ENCODE results near the gene ZBTB25. TPM values are rescaled to one million over a fixed set of nuclear protein-coding genes. Genes with fewer than 3 reads are reported as not detected.

ZBTB25 gene
- total RNA-seq, 4 donors from 2014 or later: 7.3 to 13.3 (median 10.4) TPM

DNA sequence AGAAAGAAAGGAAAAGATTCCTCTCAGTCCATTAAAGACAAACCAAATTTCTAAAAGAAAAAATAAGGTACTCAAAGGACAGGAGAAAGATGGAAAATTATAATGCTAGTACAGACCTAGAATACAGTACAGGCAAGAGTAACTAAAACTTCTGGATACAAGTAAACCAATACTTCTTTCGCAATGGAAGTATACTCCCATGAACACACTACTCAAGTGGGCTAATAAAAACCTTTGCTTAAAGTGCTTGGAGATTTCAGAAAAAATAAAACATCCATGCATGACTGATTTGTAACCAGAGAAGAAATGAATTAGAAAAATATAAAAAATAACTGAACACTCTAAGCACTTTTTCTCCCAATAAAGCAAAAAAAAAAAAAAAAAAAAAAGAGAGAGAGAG lies 3.5 kb downstream of the ZBTB25 start:
- WGBS: 88% methylated on average over 1 of the region's 1 CpG
- Histone ChIP-seq H3K36me3 (peaks cover 0 to 9% (median 5%) of the 10 kb centered on the region in 4 donors), H3K4me1 (peaks cover 27 to 40% (median 35%) of the 10 kb centered on the region in 4 donors), H3K27me3 (no peaks in the 10 kb centered on the region), H3K9me3 (no peaks in the 10 kb centered on the region), H3K27ac (replicated peaks in 1 of 4) (peak overlapping the region in 3 of 4 donors; percentile 91 to 100 (median 99)), H3K4me3 (no peak overlapping the region)
- DNase-seq (ENCODE audit: extremely low spot score): no peak
- no peak for TF ChIP-seq POLR2A (IDR thresholded peaks at IDR 0.05; ENCODE audit: low read depth)
- TF ChIP-seq, protein P1, sequence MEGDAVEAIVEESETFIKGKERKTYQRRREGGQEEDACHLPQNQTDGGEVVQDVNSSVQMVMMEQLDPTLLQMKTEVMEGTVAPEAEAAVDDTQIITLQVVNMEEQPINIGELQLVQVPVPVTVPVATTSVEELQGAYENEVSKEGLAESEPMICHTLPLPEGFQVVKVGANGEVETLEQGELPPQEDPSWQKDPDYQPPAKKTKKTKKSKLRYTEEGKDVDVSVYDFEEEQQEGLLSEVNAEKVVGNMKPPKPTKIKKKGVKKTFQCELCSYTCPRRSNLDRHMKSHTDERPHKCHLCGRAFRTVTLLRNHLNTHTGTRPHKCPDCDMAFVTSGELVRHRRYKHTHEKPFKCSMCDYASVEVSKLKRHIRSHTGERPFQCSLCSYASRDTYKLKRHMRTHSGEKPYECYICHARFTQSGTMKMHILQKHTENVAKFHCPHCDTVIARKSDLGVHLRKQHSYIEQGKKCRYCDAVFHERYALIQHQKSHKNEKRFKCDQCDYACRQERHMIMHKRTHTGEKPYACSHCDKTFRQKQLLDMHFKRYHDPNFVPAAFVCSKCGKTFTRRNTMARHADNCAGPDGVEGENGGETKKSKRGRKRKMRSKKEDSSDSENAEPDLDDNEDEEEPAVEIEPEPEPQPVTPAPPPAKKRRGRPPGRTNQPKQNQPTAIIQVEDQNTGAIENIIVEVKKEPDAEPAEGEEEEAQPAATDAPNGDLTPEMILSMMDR (IDR thresholded peaks at IDR 0.05): no peak
- TF ChIP-seq POLR2AphosphoS5 (IDR thresholded peaks at IDR 0.05): no peak
- TF ChIP-seq EP300 (IDR thresholded peaks at IDR 0.05): no peak
- intact Hi-C loops (cut with DNase I): loop anchor here (10.0 kb wide), 1 partner anchor 165 kb away; no protein-coding TSS in a partner anchor

DNA sequence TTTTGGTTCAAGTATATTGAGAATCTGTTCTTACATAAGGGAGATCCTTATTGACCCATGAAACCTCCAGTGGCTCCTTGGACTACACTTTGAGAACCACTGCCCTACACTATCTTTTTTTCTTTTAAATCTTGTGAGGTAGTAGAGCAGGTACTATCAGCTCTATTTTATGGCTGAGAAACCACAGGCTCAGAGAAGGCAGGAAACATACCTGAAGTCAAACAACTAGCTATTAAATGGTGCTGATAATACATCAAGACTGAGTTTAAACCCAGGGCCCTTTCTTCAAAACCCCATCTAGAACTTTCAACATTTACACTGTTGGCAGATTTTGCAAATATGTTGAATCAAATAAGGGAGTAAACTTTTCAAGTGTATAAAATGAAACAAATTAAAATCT lies 6.9 kb downstream of the ZBTB25 start:
- Histone ChIP-seq H3K4me3 (no peak overlapping the region), H3K27ac (replicated peaks in 1 of 4) (no peak overlapping the region)

DNA sequence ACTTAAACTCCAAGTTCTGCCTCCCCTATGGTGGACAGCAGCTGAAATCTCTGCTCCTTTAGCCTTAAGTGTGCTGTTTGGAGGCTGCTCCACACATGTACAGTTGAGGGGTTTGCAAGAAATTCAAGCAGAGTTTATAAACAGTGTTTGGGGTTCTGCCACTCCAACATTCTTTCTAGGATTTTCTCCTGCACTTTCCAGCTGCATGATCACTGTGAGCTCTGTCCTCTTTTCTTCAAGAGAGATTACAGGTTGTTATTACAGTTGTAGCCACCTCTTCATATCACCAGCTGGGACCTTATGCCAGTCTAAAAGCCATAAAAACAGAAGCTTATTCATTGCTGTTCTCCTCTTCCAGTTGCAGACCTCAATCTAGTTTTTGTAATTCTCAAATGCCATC lies 8.4 kb downstream of the ZBTB25 start:
- no peak overlapping the region for H3K27ac ChIP-seq (replicated peaks in 1 of 4)
- intact Hi-C loops (cut with DNase I): no loop called here
- H3K9me3 ChIP-seq: no peaks in the 10 kb centered on the region
- TF ChIP-seq POLR2AphosphoS5 (IDR thresholded peaks at IDR 0.05) (no peak), POLR2A (IDR thresholded peaks at IDR 0.05; ENCODE audit: low read depth) (no peak), EP300 (IDR thresholded peaks at IDR 0.05) (no peak)
- TF ChIP-seq, protein P1 (IDR thresholded peaks at IDR 0.05): no peak
- peaks cover 0 to 33% (median 6%) of the 10 kb centered on the region in 4 donors for H3K36me3 ChIP-seq
- DNase-seq (ENCODE audit: extremely low spot score): no peak
- H3K27me3 ChIP-seq: no peaks in the 10 kb centered on the region
- H3K4me3 ChIP-seq: no peak overlapping the region
- peaks cover 5 to 14% (median 10%) of the 10 kb centered on the region in 4 donors for H3K4me1 ChIP-seq

More for the DNA sequence above, 6.9 kb downstream of the ZBTB25 start:
- H3K9me3 ChIP-seq: no peaks in the 10 kb centered on the region
- no peaks in the 10 kb centered on the region for H3K27me3 ChIP-seq
- TF ChIP-seq EP300 (IDR thresholded peaks at IDR 0.05) (no peak), POLR2AphosphoS5 (IDR thresholded peaks at IDR 0.05) (no peak), POLR2A (IDR thresholded peaks at IDR 0.05; ENCODE audit: low read depth) (no peak)
- TF ChIP-seq, protein P1 (IDR thresholded peaks at IDR 0.05): no peak
- H3K4me1 ChIP-seq: peaks cover 16 to 29% (median 24%) of the 10 kb centered on the region in 4 donors
- intact Hi-C loops (cut with DNase I): no loop called here
- DNase-seq (ENCODE audit: extremely low spot score): no peak
- H3K36me3 ChIP-seq: peaks cover 0 to 23% (median 6%) of the 10 kb centered on the region in 4 donors

DNA sequence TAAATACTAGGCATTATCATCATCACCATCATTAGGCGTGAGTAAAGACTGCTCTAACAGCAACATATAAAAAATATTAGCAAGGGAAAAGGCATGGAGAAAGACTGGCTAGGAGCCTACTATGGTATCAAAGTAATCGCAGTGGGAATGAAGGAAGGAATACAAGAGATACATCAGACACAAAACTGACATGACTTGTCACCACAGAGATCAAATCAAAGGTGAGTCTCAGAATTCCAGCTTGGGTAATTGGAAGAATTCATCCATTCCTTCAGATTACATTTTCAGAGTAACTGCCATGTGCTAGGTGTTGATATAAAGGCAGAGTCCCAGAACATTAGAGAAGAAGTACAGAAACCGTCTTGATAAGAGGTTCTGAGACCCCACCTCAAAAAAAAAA lies 10.2 kb downstream of the ZBTB25 start:
- TF ChIP-seq POLR2A (IDR thresholded peaks at IDR 0.05; ENCODE audit: low read depth) (no peak), POLR2AphosphoS5 (IDR thresholded peaks at IDR 0.05) (no peak), EP300 (IDR thresholded peaks at IDR 0.05) (no peak)
- TF ChIP-seq, protein P1 (IDR thresholded peaks at IDR 0.05): no peak
- no peak overlapping the region for H3K4me3 ChIP-seq
- 87% methylated on average over 3 of the region's 3 CpGs for WGBS
- H3K27ac ChIP-seq (replicated peaks in 1 of 4): no peak overlapping the region
- peaks cover 0 to 48% (median 19%) of the 10 kb centered on the region in 4 donors for H3K36me3 ChIP-seq
- peaks cover 0 to 7% (median 3%) of the 10 kb centered on the region in 4 donors for H3K4me1 ChIP-seq
- intact Hi-C loops (cut with DNase I): no loop called here
- DNase-seq (ENCODE audit: extremely low spot score): no peak
- H3K27me3 ChIP-seq: no peaks in the 10 kb centered on the region
- H3K9me3 ChIP-seq: no peaks in the 10 kb centered on the region

DNA sequence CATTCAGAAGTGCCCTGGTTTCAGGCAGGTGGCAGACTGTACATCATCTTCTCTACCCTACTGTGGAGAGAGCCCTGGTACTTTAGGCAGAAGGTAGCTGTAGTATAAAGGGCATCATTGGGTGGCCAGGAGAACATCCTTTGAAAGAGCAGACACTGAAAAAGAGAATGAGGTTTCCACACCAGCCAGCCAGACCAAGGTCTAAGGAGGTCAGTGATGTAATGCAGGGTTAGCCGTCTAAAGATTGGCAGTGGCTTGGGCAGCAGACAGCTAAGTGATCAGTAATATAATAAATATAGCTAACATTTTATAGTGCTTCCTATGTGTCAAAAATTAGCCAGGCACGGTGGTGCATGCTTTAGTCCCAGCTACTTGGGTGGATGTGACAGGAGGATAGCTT lies 12.0 kb downstream of the ZBTB25 start:
- Histone ChIP-seq H3K27me3 (no peaks in the 10 kb centered on the region), H3K4me1 (peaks cover 0 to under 1% (median 0%) of the 10 kb centered on the region in 4 donors), H3K9me3 (no peaks in the 10 kb centered on the region), H3K27ac (replicated peaks in 1 of 4) (no peak overlapping the region), H3K4me3 (no peak overlapping the region), H3K36me3 (peaks cover 13 to 67% (median 36%) of the 10 kb centered on the region in 4 donors)
- intact Hi-C loops (cut with DNase I): no loop called here
- 76% methylated on average over 2 of the region's 2 CpGs for WGBS
- no peak for DNase-seq (ENCODE audit: extremely low spot score)
- TF ChIP-seq, protein P1 (IDR thresholded peaks at IDR 0.05): no peak
- TF ChIP-seq POLR2AphosphoS5 (IDR thresholded peaks at IDR 0.05) (no peak), EP300 (IDR thresholded peaks at IDR 0.05) (no peak), POLR2A (IDR thresholded peaks at IDR 0.05; ENCODE audit: low read depth) (no peak)
